Osteoblast (primary cell): ENCODE measurements around the gene ANKRD55. TPM values are rescaled to one million over a fixed set of nuclear protein-coding genes. Genes with fewer than 3 reads are reported as not detected.
A peak's percentile ranks its signal among the peaks of the same experiment; 100 is the strongest.

Source experiments
- DNase-seq: peaks from one replicate; pipeline ENCODE4 v3.0.0; 2011; ENCODE audit warnings: low spot score, mixed read lengths; ENCODE audit not compliant: insufficient read length; ENCODE audit errors: missing footprints
- H2AFZ ChIP-seq: 2 replicates; pipeline ENCODE4 v1.6.0; 2011; ENCODE audit warnings: mild to moderate bottlenecking, low read length
- H3K27ac ChIP-seq: 2 replicates; pipeline ENCODE4 v1.5.1; 2011; ENCODE audit warnings: mild to moderate bottlenecking, low read depth, low read length, moderate library complexity
- H3K27me3 ChIP-seq: 2 replicates; pipeline ENCODE4 v1.6.0; 2012; ENCODE audit warnings: mild to moderate bottlenecking, control low read depth, inconsistent platforms, low read length, moderate library complexity; ENCODE audit not compliant: insufficient read depth
- H3K36me3 ChIP-seq: 2 replicates; pipeline ENCODE4 v1.5.1; 2011; ENCODE audit warnings: mild to moderate bottlenecking, low read length, control low read depth, moderate library complexity; ENCODE audit not compliant: insufficient read depth
- H3K4me1 ChIP-seq: 2 replicates; pipeline ENCODE4 v1.5.1; 2011; ENCODE audit warnings: mild to moderate bottlenecking, low read length, control low read depth, moderate library complexity; ENCODE audit not compliant: insufficient read depth
- H3K4me2 ChIP-seq: 2 replicates; pipeline ENCODE4 v1.6.0; 2011; ENCODE audit warnings: mild to moderate bottlenecking, low read length; ENCODE audit not compliant: insufficient read depth
- H3K4me3 ChIP-seq: fragments of 200-600 bp; sonication (generic); 3 replicates; pipeline ENCODE4 v1.5.1; 2012; ENCODE audit warnings: mild to moderate bottlenecking, low read length, inconsistent platforms; ENCODE audit not compliant: insufficient read depth
- H3K79me2 ChIP-seq: 2 replicates; pipeline ENCODE4 v1.6.0; 2012; ENCODE audit warnings: mild to moderate bottlenecking, low read length, control low read depth, inconsistent platforms; ENCODE audit not compliant: insufficient read depth
- H3K9me3 ChIP-seq: 2 replicates; pipeline ENCODE4 v1.5.1; 2011; ENCODE audit warnings: low read depth, low read length, control low read depth
- H4K20me1 ChIP-seq: 2 replicates; pipeline ENCODE4 v1.6.0; 2012; ENCODE audit warnings: mild to moderate bottlenecking, low read length, control low read depth; ENCODE audit not compliant: insufficient read depth
- total RNA-seq: library from RNA; depleted of rRNA; stranded (reverse); fragments of >200 nt; gene quantifications from 2 replicates; pipeline ENCODE4 v1.2.3, GENCODE V29; 2012
- TF ChIP-seq, protein P1 (sequence below): IDR thresholded peaks from 2 replicates; pipeline ENCODE4 v1.5.1; 2011; ENCODE audit warnings: mild to moderate bottlenecking, low read depth, low read length, moderate library complexity; ENCODE audit errors: extremely low read depth

ANKRD55 gene
- total RNA-seq, 1 donor = not detected

DNA sequence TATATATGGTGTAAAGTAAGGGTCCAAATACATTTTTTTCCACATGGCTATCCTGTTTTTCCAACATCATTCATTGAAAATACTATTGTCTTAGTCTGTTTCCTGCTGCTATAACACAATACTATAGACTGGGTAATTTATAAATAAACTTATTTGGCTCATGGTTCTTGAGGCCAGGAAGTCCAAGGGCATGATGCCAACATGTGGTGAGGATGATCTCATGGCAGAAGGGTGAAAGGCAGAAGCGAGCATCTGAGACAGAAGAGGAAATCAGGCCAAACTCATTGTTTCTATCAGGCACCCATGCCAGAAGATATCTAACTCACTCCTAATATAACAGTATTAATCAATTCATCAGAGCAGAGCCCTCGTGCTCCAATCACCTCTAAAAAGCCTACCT is 42.6 kb downstream of the ANKRD55 start:
- no peak overlapping the region for H3K4me3 ChIP-seq

DNA sequence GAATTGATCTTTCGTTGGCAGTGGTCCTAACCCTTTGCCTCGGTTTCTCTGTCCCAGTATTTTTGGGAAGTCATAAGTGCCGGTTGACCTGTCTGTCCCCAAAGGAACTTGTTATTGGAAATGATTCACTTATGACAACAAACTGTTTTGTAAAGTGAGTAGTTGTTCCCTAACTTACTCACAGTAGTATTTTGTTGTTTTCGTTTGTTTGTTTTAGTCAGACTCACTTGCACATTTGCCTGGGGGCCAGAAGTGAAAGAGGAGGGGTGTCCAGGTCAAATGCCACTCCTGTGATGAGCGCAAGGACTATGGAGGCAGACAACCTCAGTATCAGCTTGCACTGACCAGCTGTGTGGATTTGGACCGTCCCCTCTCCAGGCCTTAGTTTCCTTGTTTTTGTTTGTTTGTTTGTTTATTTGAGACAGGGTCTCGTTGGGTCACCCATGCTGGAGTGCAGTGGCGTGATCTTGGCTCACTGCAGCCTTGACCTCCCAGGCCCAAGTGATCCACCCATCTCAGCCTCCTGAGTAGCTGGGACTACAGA is 47.3 kb downstream of the ANKRD55 start:
- Histone ChIP-seq H3K79me2 (no peaks in the 10 kb centered on the region), H3K27me3 (no peaks in the 10 kb centered on the region), H2AFZ (no peak overlapping the region), H3K4me1 (peaks cover 17% of the 10 kb centered on the region), H3K9me3 (no peaks in the 10 kb centered on the region), H3K4me2 (no peak overlapping the region), H3K36me3 (no peaks in the 10 kb centered on the region), H3K27ac (no peak overlapping the region), H3K4me3 (no peak overlapping the region), H4K20me1 (no peaks in the 10 kb centered on the region)
- no peak for DNase-seq
- TF ChIP-seq, protein P1, sequence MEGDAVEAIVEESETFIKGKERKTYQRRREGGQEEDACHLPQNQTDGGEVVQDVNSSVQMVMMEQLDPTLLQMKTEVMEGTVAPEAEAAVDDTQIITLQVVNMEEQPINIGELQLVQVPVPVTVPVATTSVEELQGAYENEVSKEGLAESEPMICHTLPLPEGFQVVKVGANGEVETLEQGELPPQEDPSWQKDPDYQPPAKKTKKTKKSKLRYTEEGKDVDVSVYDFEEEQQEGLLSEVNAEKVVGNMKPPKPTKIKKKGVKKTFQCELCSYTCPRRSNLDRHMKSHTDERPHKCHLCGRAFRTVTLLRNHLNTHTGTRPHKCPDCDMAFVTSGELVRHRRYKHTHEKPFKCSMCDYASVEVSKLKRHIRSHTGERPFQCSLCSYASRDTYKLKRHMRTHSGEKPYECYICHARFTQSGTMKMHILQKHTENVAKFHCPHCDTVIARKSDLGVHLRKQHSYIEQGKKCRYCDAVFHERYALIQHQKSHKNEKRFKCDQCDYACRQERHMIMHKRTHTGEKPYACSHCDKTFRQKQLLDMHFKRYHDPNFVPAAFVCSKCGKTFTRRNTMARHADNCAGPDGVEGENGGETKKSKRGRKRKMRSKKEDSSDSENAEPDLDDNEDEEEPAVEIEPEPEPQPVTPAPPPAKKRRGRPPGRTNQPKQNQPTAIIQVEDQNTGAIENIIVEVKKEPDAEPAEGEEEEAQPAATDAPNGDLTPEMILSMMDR = no peak

More for the DNA sequence above, 42.6 kb downstream of the ANKRD55 start:
- H3K79me2 ChIP-seq = no peaks in the 10 kb centered on the region
- no peaks in the 10 kb centered on the region for H3K36me3 ChIP-seq
- no peaks in the 10 kb centered on the region for H4K20me1 ChIP-seq
- H3K4me2 ChIP-seq = no peak overlapping the region
- H3K27ac ChIP-seq = no peak overlapping the region
- H2AFZ ChIP-seq = no peak overlapping the region
- no peaks in the 10 kb centered on the region for H3K4me1 ChIP-seq
- DNase-seq = peak; percentile 14
- H3K27me3 ChIP-seq = no peaks in the 10 kb centered on the region
- H3K9me3 ChIP-seq = no peaks in the 10 kb centered on the region
- TF ChIP-seq, protein P1 = no peak

GRCh38 chr5:56183506-56183905 is 49.6 kb downstream of the ANKRD55 start:
- peak; percentile 77 for DNase-seq
- peak overlapping the region; percentile 10 for H3K27ac ChIP-seq

DNA sequence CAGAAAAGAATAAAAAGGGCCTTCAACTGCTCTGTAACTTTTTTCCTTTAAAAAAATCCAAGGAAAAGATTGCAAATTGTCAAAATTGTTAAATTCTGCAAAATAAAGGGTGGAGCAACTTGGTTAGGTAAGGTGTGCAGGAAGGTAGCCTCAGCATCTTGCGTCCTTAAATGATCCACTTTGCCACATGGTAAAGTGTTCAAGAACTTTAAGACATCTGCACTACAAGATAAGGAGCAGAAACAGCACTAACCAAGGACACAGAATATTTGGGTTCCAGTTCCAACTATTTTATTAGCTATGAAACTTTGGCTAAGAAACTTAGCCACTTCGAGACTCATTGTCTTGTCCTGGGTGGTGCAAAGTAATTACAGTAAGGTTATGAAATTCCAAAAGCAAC is 53.7 kb downstream of the ANKRD55 start:
- Histone ChIP-seq H3K9me3 (no peaks in the 10 kb centered on the region), H3K4me3 (no peak overlapping the region), H3K79me2 (no peaks in the 10 kb centered on the region), H4K20me1 (no peaks in the 10 kb centered on the region), H3K27ac (no peak overlapping the region), H2AFZ (no peak overlapping the region), H3K27me3 (no peaks in the 10 kb centered on the region), H3K36me3 (no peaks in the 10 kb centered on the region), H3K4me1 (peaks cover 31% of the 10 kb centered on the region), H3K4me2 (no peak overlapping the region)
- TF ChIP-seq, protein P1 = no peak
- no peak for DNase-seq

More at GRCh38 chr5:56183506-56183905, 49.6 kb downstream of the ANKRD55 start:
- Histone ChIP-seq H3K36me3 (no peaks in the 10 kb centered on the region), H4K20me1 (no peaks in the 10 kb centered on the region), H3K9me3 (no peaks in the 10 kb centered on the region), H3K4me3 (no peak overlapping the region), H3K4me1 (peaks cover 17% of the 10 kb centered on the region), H3K79me2 (no peaks in the 10 kb centered on the region), H2AFZ (no peak overlapping the region), H3K27me3 (no peaks in the 10 kb centered on the region), H3K4me2 (peak overlapping the region; percentile 33)
- TF ChIP-seq, protein P1 = no peak
